ENCODE measurements around the gene PLEK. TPM values are rescaled to one million over a fixed set of nuclear protein-coding genes. Genes with fewer than 3 reads are reported as not detected.

PLEK gene
- total and polyA plus RNA-seq, 9 of the 15 experiments (the other 6 are each of a cell fraction or from before 2014, with no cell fraction given): 0.14 to 1.2 (median 0.36) TPM

- TF ChIP-seq PREB (CRISPR knock-in tag; IDR thresholded peaks at IDR 0.05): no peak
- TF ChIP-seq RBM14 (IDR thresholded peaks at IDR 0.05; ENCODE audit: borderline replicate concordance, insufficient read depth, low read depth, low read length): no peak
- peak; percentile 33; the same call in 1 of the 2 replicates for TF ChIP-seq KLF6 (CRISPR knock-in tag; IDR thresholded peaks at IDR 0.05; ENCODE audit: borderline replicate concordance)
- TF ChIP-seq THRAP3 (IDR thresholded peaks at IDR 0.05; ENCODE audit: borderline replicate concordance): no peak
- no peak for TF ChIP-seq GTF2E2 (tag; IDR thresholded peaks at IDR 0.05)
- TF ChIP-seq, protein P1, sequence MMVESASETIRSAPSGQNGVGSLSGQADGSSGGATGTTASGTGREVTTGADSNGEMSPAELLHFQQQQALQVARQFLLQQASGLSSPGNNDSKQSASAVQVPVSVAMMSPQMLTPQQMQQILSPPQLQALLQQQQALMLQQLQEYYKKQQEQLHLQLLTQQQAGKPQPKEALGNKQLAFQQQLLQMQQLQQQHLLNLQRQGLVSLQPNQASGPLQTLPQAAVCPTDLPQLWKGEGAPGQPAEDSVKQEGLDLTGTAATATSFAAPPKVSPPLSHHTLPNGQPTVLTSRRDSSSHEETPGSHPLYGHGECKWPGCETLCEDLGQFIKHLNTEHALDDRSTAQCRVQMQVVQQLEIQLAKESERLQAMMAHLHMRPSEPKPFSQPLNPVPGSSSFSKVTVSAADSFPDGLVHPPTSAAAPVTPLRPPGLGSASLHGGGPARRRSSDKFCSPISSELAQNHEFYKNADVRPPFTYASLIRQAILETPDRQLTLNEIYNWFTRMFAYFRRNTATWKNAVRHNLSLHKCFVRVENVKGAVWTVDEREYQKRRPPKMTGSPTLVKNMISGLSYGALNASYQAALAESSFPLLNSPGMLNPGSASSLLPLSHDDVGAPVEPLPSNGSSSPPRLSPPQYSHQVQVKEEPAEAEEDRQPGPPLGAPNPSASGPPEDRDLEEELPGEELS (CRISPR knock-in tag; IDR thresholded peaks at IDR 0.05; ENCODE audit: borderline replicate concordance): no peak
- no peak for TF ChIP-seq KAT2B (IDR thresholded peaks at IDR 0.05; ENCODE audit: low read depth, low read length)
- no peak for TF ChIP-seq HDAC3 (IDR thresholded peaks at IDR 0.05; ENCODE audit: borderline replicate concordance, partially characterized antibody)
- TF ChIP-seq RAD51 (IDR thresholded peaks at IDR 0.05; ENCODE audit: borderline replicate concordance, low read depth): no peak
- TF ChIP-seq ETS2 (tag; IDR thresholded peaks at IDR 0.05; ENCODE audit: borderline replicate concordance, poor library complexity, severe bottlenecking): no peak
- TF ChIP-seq, protein P2, sequence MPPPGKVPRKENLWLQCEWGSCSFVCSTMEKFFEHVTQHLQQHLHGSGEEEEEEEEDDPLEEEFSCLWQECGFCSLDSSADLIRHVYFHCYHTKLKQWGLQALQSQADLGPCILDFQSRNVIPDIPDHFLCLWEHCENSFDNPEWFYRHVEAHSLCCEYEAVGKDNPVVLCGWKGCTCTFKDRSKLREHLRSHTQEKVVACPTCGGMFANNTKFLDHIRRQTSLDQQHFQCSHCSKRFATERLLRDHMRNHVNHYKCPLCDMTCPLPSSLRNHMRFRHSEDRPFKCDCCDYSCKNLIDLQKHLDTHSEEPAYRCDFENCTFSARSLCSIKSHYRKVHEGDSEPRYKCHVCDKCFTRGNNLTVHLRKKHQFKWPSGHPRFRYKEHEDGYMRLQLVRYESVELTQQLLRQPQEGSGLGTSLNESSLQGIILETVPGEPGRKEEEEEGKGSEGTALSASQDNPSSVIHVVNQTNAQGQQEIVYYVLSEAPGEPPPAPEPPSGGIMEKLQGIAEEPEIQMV (tag; conservative IDR thresholded peaks at IDR 0.05; ENCODE audit: low read depth): no peak
These were observed 63.7 kb downstream of the PLEK start (continued) for GRCh38 chr2:68428746-68429145.
